Endothelial cell of umbilical vein (primary cell): ENCODE results near the gene C1orf167.

Experiments
- EZH2 ChIP-seq: IDR thresholded peaks from 2 replicates; pipeline ENCODE4 v1.6.1; 2012; ENCODE audit warnings: borderline replicate concordance, low read depth, mild to moderate bottlenecking, moderate library complexity, low read length, inconsistent platforms; ENCODE audit not compliant: severe bottlenecking
- JUN ChIP-seq: IDR thresholded peaks from 2 replicates; pipeline ENCODE4 v1.6.1; 2011; ENCODE audit warnings: borderline replicate concordance, low read depth; ENCODE audit not compliant: insufficient read length, insufficient read depth
- MYC ChIP-seq: IDR thresholded peaks from one replicate; pipeline ENCODE4 v1.6.1; 2011; ENCODE audit warnings: mild to moderate bottlenecking, low read depth, low read length
- POLR2A ChIP-seq: IDR thresholded peaks from 2 replicates; pipeline ENCODE4 v1.6.1; 2012; ENCODE audit warnings: low read depth, mild to moderate bottlenecking, control low read depth, low read length
- POLR2AphosphoS5 ChIP-seq: IDR thresholded peaks from 2 replicates; pipeline ENCODE4 v1.6.1; 2012; ENCODE audit warnings: low read depth, mild to moderate bottlenecking, control low read depth, low read length, moderate library complexity; ENCODE audit not compliant: insufficient read depth
- TF ChIP-seq, protein P1 (sequence below), 2 donors: IDR thresholded peaks; 1 replicate in 1 of 2; 2 replicates in 1 of 2; pipeline ENCODE4 v1.5.1; 2011; ENCODE audit warnings: low read length in 2 of 2, mild to moderate bottlenecking in 2 of 2, moderate library complexity in 2 of 2, control low read depth in 1 of 2, inconsistent platforms in 1 of 2, low read depth in 1 of 2; ENCODE audit not compliant: insufficient read depth in 1 of 2; ENCODE audit errors: extremely low read depth in 1 of 2

DNA sequence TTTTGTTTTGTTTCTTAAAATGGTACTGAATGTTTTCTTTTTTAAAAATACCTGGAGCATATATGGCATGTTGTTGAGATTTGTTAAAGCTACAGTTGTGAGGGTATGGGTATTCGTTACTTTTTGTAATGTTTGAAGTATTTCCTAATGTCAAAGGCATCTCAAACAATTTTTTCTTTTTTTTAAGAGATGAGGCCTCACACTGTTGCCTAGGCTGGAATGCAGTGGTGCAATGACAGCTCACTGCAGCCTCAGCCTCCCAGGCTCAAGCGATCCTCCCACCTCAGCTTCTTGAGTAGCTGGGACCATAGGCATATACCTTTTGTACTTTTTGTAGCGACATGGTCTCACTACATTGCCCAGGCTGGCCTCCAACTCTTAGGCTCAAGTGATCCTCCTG, 60.1 kb downstream of the C1orf167 start:
- TF ChIP-seq MYC, result no peak
- TF ChIP-seq, protein P1, sequence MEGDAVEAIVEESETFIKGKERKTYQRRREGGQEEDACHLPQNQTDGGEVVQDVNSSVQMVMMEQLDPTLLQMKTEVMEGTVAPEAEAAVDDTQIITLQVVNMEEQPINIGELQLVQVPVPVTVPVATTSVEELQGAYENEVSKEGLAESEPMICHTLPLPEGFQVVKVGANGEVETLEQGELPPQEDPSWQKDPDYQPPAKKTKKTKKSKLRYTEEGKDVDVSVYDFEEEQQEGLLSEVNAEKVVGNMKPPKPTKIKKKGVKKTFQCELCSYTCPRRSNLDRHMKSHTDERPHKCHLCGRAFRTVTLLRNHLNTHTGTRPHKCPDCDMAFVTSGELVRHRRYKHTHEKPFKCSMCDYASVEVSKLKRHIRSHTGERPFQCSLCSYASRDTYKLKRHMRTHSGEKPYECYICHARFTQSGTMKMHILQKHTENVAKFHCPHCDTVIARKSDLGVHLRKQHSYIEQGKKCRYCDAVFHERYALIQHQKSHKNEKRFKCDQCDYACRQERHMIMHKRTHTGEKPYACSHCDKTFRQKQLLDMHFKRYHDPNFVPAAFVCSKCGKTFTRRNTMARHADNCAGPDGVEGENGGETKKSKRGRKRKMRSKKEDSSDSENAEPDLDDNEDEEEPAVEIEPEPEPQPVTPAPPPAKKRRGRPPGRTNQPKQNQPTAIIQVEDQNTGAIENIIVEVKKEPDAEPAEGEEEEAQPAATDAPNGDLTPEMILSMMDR (IDR thresholded peaks at IDR 0.05; ENCODE audit: extremely low read depth in 1 of 2, insufficient read depth in 1 of 2, low read depth in 1 of 2, low read length in 2 of 2), result no peak
- no peak for TF ChIP-seq EZH2
- TF ChIP-seq POLR2A, result no peak
- no peak for TF ChIP-seq JUN
- no peak for TF ChIP-seq POLR2AphosphoS5
